Activated CD8-positive, alpha-beta memory T cell treated with anti-CD3 and anti-CD28 coated beads for 48 hours (primary cell): Measurements from ENCODE around the gene TXNL1.
"Not testable (repeated sequence)": the region's sequence is repeated elsewhere in the genome, so short reads cannot be mapped to it uniquely, and the experiment has no call there.

Source experiments
- DNase-seq, 3 experiments: peaks; one replicate each; pipeline ENCODE4 v3.0.0-alpha.2; 2020; ENCODE audit warnings: low read depth in 2 of 3, low spot score in 2 of 3

The TXNL1 gene

DNA sequence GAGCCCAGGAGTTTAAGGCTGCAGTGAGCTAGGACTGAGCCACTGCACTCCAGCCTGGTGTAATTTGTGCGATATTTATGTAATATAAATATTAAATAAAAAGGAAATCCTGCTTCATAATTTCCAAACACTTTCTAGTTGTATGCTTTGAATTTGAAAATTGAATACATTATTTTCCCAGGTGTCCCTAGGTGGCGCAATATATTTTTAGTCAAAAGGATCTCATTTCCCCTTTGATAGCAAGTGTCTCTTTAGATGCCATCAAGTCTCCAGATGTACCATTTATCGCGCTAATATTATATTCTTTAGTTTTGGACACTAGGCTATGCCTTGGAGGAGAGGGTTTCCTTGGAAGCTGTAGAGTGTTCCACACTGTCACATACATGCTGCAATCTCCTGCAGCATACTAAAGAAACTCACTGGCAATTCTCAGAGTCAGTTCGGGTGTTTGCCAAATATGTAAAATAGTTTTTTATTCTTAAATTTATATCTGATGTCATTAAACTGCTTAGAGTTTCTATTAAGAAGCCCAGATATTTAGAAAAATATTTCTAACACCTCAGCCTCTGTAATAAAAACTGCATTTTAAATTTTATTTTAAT lies 7.1 kb upstream of the TXNL1 start:
- DNase-seq: no peak

DNA sequence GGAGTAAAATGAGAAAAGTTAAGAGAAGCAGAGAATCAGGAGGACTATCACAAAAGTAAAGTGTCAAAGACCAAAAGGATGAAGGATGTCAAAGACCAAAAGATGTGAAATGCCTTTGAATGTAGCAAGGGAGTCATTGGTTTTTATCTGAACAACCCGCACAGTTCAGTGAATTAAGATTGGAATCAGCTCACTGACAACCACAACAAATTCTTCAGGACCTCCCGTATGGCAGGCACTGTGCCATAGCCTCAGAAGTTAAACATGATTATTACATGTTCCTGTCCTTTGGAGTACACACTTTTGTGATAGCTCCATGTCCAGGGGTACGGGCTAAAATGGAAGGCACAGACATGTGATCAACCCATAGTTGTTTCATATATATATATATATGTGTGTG lies 5.0 kb upstream of the TXNL1 start:
- DNase-seq: no peak

DNA sequence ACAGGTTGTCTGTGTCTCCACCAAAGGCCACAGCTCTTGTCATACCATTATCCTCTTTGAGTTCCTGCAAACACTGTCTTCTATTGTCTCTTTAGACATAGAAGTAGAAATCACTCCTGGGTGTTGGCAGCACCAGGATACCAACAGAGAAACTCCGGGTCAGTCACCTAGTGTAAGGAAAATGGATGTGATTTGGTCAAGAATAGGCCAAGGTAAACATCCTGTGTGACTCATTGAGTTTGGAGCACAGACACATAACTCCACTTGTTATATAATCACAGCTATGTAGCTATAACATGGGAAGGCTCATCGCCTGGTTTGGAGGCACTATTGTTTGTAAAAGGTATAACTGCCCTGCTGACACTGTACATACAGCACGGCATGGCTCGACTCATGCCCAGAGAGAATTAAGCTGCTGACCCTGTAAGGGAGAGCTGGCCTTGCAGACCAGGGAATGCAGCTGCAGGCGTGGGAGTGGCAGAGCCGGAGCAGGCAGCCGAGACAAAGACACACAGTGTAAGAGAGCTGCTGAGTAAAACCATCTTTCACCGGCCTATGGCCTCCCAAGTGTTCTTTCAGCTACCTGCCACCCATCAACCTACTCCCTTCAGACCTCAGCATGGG lies 3.4 kb upstream of the TXNL1 start:
- DNase-seq: no peak

DNA sequence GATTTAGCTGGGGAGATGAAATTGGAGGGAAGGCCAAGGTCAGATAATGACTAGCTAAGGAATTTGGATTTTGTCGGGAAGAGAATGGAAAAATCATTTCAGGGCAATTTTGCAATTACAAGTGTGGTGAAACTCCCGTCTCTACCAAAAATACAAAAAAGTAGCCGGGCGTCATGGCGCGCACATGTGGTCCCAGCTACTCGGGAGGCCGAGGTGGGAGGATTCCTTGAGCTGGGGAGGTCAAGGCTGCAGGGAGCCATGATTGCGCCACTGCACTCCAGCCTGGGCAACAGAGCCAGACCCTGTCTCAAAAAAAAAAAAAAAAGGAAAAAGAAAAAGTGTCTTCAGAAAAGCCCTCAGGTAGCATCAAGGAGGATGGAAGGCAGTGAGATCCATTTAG lies 1.2 kb upstream of the TXNL1 start:
- no peak for DNase-seq

DNA sequence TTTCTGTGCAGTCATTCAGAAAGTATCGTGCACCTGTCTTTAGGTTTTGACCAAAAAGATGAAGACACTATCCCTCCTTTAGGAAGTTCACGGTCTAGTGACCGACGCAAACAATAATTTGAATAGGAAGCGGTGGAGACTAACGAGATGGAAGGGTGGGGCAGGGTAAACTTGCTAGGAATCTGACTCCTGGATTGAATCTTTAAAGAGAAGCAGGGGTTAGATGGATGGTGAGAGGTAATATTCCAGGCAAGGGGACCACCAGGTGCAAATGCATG lies 651 bp upstream of the TXNL1 start:
- no peak for DNase-seq

DNA sequence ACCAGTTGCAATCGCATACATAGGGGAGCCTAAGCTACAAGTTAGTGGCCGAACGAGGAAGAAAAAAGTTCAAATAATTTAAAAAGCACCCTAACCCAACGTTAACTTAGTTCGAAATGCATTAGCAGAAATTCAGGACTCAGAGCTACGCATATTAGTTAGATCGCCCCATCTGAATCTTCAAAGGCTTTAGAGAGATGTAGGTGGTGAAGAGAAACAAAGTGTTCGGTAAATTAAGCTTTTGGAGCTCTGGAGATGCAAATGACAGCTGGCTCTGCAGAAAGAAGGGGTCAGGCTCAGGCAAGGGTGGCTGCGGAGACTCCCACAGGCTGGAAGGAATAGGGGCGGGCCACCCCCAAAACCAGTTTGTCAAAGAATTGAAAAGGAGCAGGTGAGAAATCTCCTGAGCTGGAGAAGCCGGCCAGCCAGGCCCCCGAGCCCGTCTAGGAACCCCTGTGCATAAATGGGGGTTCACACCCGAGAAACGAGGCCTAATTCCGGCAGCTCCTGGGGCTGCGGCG lies 621 bp downstream of the TXNL1 start:
- no peak for DNase-seq

DNA sequence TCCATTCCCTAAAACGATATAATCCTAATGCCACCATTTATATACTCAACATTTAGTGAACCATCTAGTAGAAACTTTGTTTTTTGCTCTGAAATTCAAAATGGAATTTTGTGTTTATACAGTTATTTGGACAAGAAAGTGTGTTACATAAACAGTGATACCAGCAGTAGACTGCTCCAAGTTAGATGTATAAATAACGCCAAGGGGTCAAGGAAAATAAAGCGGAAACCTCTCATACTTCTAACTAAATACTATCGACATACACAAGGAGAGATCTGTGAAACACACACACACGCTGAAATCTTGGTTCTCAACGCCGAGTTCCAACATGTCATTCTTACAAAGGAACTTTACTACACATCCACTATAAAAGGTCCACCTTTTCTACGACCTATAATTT lies 1.2 kb downstream of the TXNL1 start:
- DNase-seq: no peak

DNA sequence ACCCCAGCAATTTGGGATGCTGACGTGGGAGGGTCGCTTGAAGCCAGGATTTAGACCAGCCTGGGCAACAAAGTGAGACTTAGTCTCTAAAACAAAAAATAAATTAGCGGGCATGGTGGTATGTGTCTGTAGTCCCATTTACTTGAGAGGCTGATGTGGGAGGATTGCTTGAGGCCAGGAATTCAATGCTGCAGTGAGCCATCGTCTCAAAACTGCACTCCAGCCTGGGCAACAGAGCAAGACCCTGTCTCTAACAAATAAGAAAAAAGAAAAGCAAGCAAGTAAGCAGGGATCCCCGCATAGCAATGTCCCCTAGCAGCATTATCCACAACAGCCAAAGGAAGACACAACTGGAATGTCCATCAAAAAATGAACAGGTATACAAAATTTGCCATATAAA lies 3.4 kb downstream of the TXNL1 start:
- DNase-seq: no peak

DNA sequence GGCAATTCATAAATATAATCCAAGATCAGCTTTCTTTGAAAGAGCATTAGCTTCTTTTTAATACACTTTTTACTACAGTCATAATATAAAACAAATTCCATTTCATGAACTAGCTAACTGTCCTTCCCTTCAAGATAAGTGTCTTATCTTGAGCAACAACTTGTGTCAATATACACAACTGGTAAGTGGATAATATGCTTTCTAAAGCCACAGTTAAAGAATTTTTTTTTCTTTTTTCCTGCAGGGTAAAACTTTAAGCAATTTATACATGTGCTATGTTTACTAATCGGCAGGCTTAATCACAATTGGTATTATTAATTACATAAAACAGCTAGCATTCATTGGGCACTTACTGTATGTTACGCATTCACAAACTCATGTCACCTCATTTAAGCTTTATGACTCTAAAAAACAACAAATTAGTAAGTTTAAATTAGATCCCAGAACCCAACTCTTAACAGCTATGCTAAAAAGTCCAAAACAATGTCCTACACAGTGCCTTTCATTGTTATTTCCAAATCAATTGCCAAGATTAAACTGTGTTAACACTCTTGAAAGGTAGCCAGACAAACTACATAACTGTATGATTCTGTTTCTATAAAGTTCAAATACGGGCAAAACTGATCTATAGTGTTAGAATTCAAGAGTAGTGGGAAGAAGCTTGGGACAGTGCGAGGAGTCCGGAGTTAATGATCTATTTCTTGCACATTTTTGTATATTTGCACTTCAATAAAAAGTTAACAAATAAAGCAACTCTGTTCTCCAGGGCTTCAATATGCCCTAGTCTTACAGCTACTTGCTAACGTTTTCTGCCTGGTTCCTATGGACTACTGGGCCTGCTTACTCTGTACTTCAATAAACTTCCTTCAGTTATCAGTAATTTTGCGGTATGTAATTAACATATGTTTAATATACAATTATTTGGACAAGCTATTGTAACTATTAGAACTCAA lies 6.0 kb downstream of the TXNL1 start:
- no peak for DNase-seq

DNA sequence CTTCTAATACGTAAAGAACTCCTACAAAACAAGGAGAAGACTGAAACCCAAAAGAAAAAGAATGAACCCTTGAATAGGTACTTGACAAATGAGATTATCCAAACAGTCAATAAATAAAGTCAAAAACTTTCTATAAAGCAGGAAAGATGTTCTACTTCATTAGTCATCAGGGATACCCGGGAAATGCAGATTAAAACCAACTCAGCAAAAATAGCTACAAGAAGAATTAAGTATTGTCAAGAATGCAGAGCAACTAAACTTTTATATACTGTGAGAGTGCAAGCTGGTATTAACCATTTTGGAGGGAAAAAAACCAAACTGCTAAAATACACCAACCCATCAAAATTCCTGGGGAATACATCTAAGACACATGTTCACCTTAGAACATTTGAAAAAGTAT lies 10.4 kb downstream of the TXNL1 start:
- no peak for DNase-seq

DNA sequence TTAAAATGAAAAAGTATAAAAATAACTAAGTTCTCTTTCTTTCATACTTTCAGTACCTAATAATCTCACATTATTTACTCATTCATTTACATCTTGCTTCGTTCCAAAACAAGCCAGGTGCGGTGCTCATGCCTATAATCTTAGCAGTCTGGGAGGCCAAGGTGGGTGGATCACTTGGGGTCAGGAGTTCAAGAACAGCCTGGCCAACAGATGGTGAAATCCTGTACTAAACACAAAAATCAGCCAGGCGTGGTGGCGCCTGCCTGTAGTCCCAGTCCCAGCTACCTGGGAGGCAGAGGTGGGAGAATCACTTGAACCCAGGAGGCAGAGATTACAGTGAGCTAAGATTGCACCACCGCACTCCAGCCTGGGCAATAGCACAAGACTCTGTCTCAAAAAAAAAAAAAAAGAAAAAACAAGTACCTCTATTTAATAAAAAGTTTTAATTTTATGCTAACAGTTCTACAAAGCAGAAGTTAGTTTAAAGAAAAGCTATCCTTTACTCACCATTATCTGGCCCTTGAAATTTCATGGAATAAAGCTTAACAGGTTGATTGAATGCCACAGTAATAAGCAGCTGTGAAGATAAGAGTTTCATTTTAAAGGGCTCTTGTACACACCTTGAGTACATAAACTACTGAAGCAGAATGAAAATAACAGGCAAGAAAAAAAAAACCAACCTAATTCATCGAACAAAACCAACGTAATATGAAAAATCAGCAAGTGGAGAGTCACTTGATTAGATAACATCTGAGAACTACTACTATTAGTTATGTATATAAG lies 22.5 kb downstream of the TXNL1 start:
- DNase-seq: no peak

DNA sequence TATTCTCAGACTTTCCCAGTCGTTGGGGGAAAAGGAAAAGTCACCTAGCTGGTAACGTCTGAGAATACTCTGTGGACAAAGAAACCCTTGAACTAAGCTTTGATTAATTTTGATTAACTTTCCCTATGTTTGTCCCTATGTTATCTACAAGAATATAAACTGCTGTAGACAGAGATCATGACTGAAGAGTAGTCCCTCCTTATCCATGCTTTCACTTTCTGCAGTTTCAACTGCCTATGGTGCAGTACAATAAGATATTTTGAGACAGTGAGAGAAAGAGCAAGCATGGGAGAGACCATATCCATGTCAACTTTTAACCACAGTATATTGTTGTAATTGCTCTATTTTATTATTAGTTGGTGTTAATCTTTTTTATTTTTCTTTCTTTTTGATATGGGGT lies 31.8 kb downstream of the TXNL1 start:
- DNase-seq: no peak

DNA sequence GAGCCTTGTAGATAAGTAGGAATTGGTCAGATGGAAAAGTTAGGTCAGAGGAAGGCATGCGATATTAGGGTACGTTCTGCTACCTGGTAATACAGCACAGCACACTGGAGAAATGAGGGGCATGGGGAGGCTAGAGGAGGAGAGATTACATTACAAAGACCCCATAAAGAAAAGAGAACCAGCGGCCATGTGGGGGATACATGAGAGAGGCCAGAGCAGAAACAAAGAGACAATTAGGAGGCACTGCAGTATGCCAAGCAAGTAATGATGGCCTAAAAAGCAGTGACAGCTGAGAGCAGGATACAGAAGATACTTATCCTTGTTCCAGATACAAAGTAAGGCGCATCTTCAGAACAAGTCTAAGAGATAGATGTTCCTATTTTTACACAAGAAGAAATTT lies 40.0 kb downstream of the TXNL1 start:
- no peak for DNase-seq

DNA sequence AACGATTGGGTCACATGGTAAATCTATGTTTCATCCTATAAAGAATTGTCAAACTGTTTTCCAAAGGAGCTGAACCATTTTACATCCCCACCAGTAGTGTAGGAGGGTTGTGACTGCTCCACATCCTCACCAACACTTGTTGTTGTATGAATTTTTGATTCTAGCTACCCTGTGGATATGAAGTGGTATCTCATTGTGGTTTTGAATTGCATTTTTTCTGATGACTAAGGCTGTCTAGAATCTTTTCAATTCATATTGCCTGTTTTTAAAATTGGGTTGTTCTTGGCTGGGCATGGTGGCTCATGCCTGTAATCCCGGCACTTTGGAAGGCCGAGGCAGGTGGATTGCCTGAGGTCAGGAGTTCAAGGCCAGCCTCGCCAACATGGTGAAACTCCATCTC lies 44.5 kb downstream of the TXNL1 start:
- no peak for DNase-seq

DNA sequence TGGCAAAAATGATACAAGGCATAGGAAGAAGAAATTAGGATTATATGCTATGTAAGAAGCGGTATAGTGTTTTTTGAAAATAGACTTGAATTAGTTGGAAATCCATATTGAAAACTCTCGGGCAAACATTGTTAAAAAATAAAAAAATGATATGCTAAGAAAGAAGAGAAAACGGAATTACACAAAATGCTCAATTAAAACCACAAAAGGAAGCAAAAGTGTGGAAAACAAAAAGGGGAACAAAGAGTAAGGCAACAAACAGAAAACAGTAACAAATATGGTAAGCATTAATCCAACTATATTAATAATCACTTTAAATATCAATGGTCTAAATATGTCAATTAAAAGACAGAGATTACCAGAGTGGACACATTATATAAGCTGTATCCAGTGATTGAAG lies 58.4 kb downstream of the TXNL1 start:
- no peak for DNase-seq

DNA sequence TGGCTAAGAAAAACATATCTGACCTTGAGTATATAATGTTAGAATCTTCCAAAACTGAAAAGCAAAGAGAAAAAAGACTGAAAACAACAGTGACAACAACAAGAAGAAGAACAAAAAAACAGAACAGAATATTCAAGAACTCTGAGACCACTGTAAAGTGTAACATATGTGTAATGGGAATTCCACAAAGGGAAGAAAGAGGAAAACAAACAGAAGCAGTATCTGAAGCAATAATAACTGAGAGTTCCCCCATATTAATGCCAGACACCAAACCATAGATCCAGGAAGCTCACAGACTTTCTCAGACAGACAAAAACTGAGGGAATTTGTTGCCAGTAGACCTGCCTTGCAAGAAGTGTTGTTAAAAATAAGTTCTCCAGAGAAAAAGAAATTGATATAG lies 58.9 kb downstream of the TXNL1 start:
- DNase-seq: no peak

DNA sequence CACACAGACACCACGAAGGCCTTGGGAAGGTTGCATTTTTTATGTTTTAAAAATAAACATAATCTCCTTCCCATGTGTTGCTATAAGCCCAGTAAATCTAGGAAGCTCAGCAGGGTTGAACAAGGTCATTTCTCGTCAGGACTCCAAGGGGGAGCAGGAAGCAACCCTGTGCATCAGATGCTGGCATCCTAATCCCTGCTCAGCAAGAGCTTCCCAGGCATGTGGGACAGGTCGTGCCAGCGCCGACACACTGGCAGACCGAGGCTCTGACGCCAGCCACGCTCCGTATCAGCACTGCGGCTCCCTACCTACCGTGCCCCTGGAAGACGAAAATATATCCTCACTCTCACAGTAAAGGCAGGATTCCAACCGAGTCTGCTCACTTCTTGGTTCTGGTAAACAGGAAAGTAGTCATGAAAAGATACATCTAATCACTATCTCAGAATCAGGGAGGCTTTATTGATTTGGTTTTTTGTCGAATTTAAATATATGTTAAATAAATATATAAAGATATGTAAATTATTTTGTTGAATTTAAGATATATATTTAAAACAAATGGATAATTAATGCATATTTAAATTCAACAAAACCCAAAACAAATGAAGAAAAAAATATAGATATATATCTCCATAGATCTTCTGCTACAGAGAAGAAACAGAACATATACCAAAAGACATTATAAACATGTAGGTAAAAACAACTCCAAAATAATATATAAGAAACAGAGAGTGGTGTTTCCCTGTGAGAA lies 61.4 kb downstream of the TXNL1 start:
- no peak for DNase-seq

DNA sequence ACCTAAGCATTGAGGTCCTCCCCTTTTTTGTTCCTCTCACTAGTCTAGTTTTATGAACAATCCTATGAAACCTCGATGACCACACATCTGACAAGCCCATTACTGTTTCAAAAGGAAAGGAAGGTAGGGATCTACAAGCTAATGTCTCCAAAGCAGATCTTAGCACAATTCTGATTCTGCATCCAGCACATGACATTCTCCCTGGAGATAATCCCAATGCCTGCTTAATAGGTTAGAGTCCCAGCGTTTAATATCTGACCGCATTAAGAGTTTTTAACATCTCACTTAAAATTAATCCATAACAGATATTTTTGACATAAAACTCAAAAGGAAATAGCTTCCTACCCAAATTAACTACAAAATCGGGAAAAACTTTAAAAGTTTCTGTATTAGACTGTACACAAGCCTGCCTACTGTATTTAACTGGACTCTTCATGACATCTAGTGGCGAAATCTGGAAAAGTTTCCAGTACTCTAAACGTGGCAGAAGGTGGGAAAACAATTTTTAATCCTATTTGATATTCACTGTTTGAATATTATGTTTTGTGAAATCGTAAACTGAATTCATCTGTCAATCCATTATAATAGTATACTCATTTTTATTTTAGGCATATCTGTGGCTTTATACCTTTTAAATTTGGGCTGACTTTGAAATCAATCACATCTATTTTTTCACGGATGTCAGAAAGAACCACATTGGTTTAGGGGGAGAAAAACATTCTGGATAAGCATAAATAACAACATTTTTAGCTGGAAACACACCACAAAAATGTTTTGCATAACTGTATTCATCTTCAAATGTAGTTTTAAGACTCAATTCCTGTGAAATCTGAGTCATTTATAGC lies 62.4 kb downstream of the TXNL1 start:
- DNase-seq: no peak

DNA sequence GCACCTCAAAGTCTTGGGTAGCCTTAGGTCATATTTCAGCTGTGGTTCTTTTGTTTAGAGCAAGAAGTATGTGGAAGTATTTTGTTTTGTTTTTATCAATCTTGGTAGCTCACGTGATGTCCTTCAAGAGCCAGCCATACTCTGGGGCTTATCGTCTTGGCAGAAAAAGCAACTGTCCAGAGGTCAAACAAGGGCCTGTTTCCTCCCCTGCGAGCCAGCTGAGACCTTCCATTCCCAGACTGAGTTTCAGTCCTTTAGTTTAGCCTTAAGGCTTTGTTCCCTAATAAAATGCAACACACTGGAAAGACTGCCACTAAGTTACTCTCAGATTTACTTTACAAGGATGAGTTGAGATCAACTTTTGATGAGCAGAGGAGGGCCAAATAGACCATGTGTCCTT lies 63.5 kb downstream of the TXNL1 start:
- DNase-seq: no peak

DNA sequence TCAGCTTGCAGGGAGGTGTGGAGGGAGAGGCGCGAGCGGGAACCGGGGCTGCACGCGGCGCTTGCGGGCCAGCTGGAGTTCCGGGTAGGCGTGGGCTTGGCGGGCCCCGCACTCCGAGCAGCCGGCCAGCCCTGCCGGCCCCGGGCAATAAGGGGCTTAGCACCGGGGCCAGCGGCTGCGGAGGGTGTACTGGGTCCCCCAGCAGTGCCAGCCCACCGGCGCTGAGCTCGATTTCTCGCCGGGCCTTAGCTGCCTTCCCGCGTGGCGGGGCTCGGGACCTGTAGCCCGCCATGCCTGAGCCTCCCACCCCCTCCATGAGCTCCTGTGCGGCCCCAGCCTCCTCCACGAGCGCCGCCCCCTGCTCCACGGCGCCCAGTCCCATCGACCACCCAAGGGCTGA lies 66.1 kb downstream of the TXNL1 start:
- DNase-seq: not testable (repeated sequence)
